Vagina (tissue), 2 donors: ENCODE data around the gene UBASH3B.

Source experiments
- CTCF ChIP-seq, 3 experiments: fragments of 450-650 bp in 2 of 3; fragments of 200-600 bp in 1 of 3; sonication (generic) in 1 of 3; IDR thresholded peaks; one replicate each; pipeline ENCODE4 v1.5.1; 2017 to 2019; ENCODE audit warnings: antibody characterized with exemption in 3 of 3, mild to moderate bottlenecking in 2 of 3, moderate library complexity in 2 of 3
- POLR2A ChIP-seq, 2 donors: fragments of 450-650 bp; IDR thresholded peaks; one replicate each; pipeline ENCODE4 v1.6.1; 2017; ENCODE audit warnings: antibody characterized with exemption in 2 of 2, mild to moderate bottlenecking in 2 of 2, moderate library complexity in 2 of 2

DNA sequence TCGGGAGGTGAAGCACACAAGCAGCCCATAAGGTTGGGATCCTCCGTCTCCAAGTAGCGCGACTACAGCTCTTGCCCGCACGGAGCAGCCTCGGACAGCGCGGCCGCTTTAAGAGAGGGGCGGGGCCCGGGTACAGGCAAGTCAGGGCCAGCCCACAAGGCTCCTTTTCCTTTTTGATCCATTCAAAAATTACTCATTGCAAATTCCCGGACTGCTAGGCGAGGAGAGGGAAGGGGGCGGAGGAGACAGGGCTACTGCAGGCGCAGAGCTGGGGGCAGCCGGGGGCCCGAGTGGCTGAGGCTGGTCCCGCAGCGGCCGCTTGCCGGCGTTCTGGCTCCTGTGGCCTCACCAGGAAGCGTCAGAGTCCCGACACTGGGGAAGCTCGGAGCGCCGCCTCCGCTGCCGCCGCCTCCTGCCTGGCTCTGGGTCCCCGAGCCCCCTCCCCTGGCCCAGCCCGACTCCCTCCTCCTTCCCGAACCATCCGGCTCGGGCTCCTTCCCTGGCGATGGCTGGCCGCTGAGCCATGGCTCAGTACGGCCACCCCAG lies at the start of gene UBASH3B:
- TF ChIP-seq CTCF (IDR thresholded peaks at IDR 0.05) (no peak), POLR2A (IDR thresholded peaks at IDR 0.05) (no peak)
